Renal cortex interstitium (tissue), 11 donors: Measurements from ENCODE around the gene SACS. TPM values are rescaled to one million over a fixed set of nuclear protein-coding genes. Genes with fewer than 3 reads are reported as not detected.

Experiments used
- DNase-seq, 11 donors: peaks; one replicate each; pipeline ENCODE4 v3.0.0-alpha.2; 2013; ENCODE audit warnings: low read depth in 9 of 11, low spot score in 4 of 11; ENCODE audit errors: extremely low read depth in 1 of 11
- polyA plus RNA-seq, 3 donors: library from polyadenylated mRNA; unstranded; fragments of 120-200 nt; gene quantifications; one replicate each; pipeline ENCODE4 v1.2.1, GENCODE V29; 2013; ENCODE audit not compliant: insufficient read length in 3 of 3

The SACS gene
- polyA plus RNA-seq, 3 donors = 9.5 to 13.5 (median 12.5) TPM

- no peak for DNase-seq
Observed at GRCh38 chr13:23377579-23377978, 55.9 kb downstream of the SACS start.

GRCh38 chr13:23375001-23375971 lies 58.2 kb downstream of the SACS start:
- peak; percentile 63 to 91 (median 86) for DNase-seq

- no peak for DNase-seq
Observed at GRCh38 chr13:23372264-23372906, 61.1 kb downstream of the SACS start.

- DNase-seq = no peak
Observed at GRCh38 chr13:23367907-23368306, 65.6 kb downstream of the SACS start.

GRCh38 chr13:23365652-23366051 lies 67.8 kb downstream of the SACS start:
- no peak for DNase-seq

GRCh38 chr13:23359882-23360281 lies 73.6 kb downstream of the SACS start:
- DNase-seq = no peak

GRCh38 chr13:23357349-23357748 lies 76.2 kb downstream of the SACS start:
- DNase-seq = no peak

GRCh38 chr13:23356368-23356767 lies 77.1 kb downstream of the SACS start:
- no peak for DNase-seq

GRCh38 chr13:23354520-23354919 lies 79.0 kb downstream of the SACS start:
- DNase-seq = no peak

GRCh38 chr13:23352161-23352560 lies 81.3 kb downstream of the SACS start:
- no peak for DNase-seq

GRCh38 chr13:23350009-23350408 lies 83.5 kb downstream of the SACS start:
- peak in 1 of 11 donors; percentile 12 for DNase-seq

- no peak for DNase-seq
Observed at GRCh38 chr13:23349161-23349897, 84.2 kb downstream of the SACS start.

GRCh38 chr13:23348262-23349127 lies 85.0 kb downstream of the SACS start:
- no peak for DNase-seq

GRCh38 chr13:23347601-23348000 lies 85.9 kb downstream of the SACS start:
- no peak for DNase-seq

GRCh38 chr13:23344931-23345595 lies 88.4 kb downstream of the SACS start:
- DNase-seq = no peak

GRCh38 chr13:23339225-23339624 lies 94.3 kb downstream of the SACS start:
- no peak for DNase-seq

- no peak for DNase-seq
Observed at GRCh38 chr13:23330356-23330755, 103.1 kb downstream of the SACS start.

- no peak for DNase-seq
Observed at GRCh38 chr13:23325191-23325590, 108.3 kb downstream of the SACS start.
